DMS79 treated with DMSO at 0.1 percent for 48 hours (cell line): ENCODE measurements around the gene NRIP1.

ENCODE experiments used
- DNase-seq: peaks from one replicate; lab custom pipeline; 2025; lab: John Stamatoyannopoulos, UW

NRIP1 gene

GRCh38 chr21:15006594-15007230, 58.1 kb downstream of the NRIP1 start:
- no peak for DNase-seq

- DNase-seq, result no peak
Measured at GRCh38 chr21:15005391-15005790, 59.4 kb downstream of the NRIP1 start.

- no peak for DNase-seq
Measured at GRCh38 chr21:15004721-15005370, 60.0 kb downstream of the NRIP1 start.

- no peak for DNase-seq
Measured at GRCh38 chr21:15003463-15004135, 61.2 kb downstream of the NRIP1 start.

GRCh38 chr21:15001857-15002606, 62.8 kb downstream of the NRIP1 start:
- no peak for DNase-seq

- DNase-seq, result no peak
Measured at GRCh38 chr21:15001113-15001512, 63.7 kb downstream of the NRIP1 start.

- no peak for DNase-seq
Measured at GRCh38 chr21:15000081-15000480, 64.7 kb downstream of the NRIP1 start.

GRCh38 chr21:14998784-14999183, 66.0 kb downstream of the NRIP1 start:
- DNase-seq, result no peak

- DNase-seq, result no peak
Measured at GRCh38 chr21:14998336-14998735, 66.5 kb downstream of the NRIP1 start.

- no peak for DNase-seq
Measured at GRCh38 chr21:14995695-14996490, 68.9 kb downstream of the NRIP1 start.

- no peak for DNase-seq
Measured at GRCh38 chr21:14995226-14995625, 69.6 kb downstream of the NRIP1 start.

- no peak for DNase-seq
Measured at GRCh38 chr21:14993115-14993514, 71.7 kb downstream of the NRIP1 start.

- no peak for DNase-seq
Measured at GRCh38 chr21:14991957-14992356, 72.8 kb downstream of the NRIP1 start.

GRCh38 chr21:14989359-14989758, 75.4 kb downstream of the NRIP1 start:
- DNase-seq, result no peak

GRCh38 chr21:14988760-14989159, 76.0 kb downstream of the NRIP1 start:
- no peak for DNase-seq

- no peak for DNase-seq
Measured at GRCh38 chr21:14987370-14988170, 77.2 kb downstream of the NRIP1 start.

GRCh38 chr21:14985306-14985705, 79.5 kb downstream of the NRIP1 start:
- no peak for DNase-seq

- DNase-seq, result no peak
Measured at GRCh38 chr21:14982336-14982735, 82.5 kb downstream of the NRIP1 start.

- DNase-seq, result no peak
Measured at GRCh38 chr21:14981246-14981645, 83.6 kb downstream of the NRIP1 start.

- no peak for DNase-seq
Measured at GRCh38 chr21:14979264-14979663, 85.5 kb downstream of the NRIP1 start.

GRCh38 chr21:14977814-14978213, 87.0 kb downstream of the NRIP1 start:
- DNase-seq, result no peak
